Epidermal melanocyte (primary cell): ENCODE data around the gene SLIT3.

Source experiments
- DNase-seq: peaks from one replicate; pipeline ENCODE4 v3.0.0; 2011; ENCODE audit warnings: low spot score; ENCODE audit not compliant: insufficient read length

Gene SLIT3

GRCh38 chr5:169300468-169301385 is at the start of gene SLIT3:
TSS of gene SLIT3 (minus strand) at chr5:169301139. CDS start at chr5:169300709, 430 bp downstream.
- DNase-seq, result peak; percentile 31

- no peak for DNase-seq
Observed at GRCh38 chr5:169350016-169350415, 49.1 kb upstream of the SLIT3 start.

GRCh38 chr5:169347786-169348185 is 46.8 kb upstream of the SLIT3 start:
- DNase-seq, result no peak

GRCh38 chr5:169344629-169345028 is 43.7 kb upstream of the SLIT3 start:
- DNase-seq, result peak; percentile 28

- no peak for DNase-seq
Observed at GRCh38 chr5:169343766-169344165, 42.8 kb upstream of the SLIT3 start.

- no peak for DNase-seq
Observed at GRCh38 chr5:169341556-169341955, 40.6 kb upstream of the SLIT3 start.

- no peak for DNase-seq
Observed at GRCh38 chr5:169339869-169340268, 38.9 kb upstream of the SLIT3 start.

- no peak for DNase-seq
Observed at GRCh38 chr5:169336242-169336641, 35.3 kb upstream of the SLIT3 start.

- no peak for DNase-seq
Observed at GRCh38 chr5:169335806-169336205, 34.9 kb upstream of the SLIT3 start.

- DNase-seq, result no peak
Observed at GRCh38 chr5:169333518-169333917, 32.6 kb upstream of the SLIT3 start.

GRCh38 chr5:169331292-169331852 is 30.4 kb upstream of the SLIT3 start:
- no peak for DNase-seq

GRCh38 chr5:169328401-169328800 is 27.5 kb upstream of the SLIT3 start:
- DNase-seq, result no peak

GRCh38 chr5:169325273-169325672 is 24.3 kb upstream of the SLIT3 start:
- no peak for DNase-seq

GRCh38 chr5:169318556-169318955 is 17.6 kb upstream of the SLIT3 start:
- DNase-seq, result no peak

GRCh38 chr5:169307646-169308045 is 6.7 kb upstream of the SLIT3 start:
- DNase-seq, result no peak

GRCh38 chr5:169305366-169305765 is 4.4 kb upstream of the SLIT3 start:
- DNase-seq, result no peak

- DNase-seq, result no peak
Observed at GRCh38 chr5:169304175-169304574, 3.2 kb upstream of the SLIT3 start.

GRCh38 chr5:169303119-169303515 is 2.2 kb upstream of the SLIT3 start:
- DNase-seq, result no peak

GRCh38 chr5:169302491-169303118 is 1.7 kb upstream of the SLIT3 start:
- peak; percentile 71 for DNase-seq

- DNase-seq, result no peak
Observed at GRCh38 chr5:169301986-169302385, 1.0 kb upstream of the SLIT3 start.

GRCh38 chr5:169301386-169301934 is 521 bp upstream of the SLIT3 start:
- no peak for DNase-seq
